ENCODE data around the gene TSFM. TPM values are rescaled to one million over a fixed set of nuclear protein-coding genes. Genes with fewer than 3 reads are reported as not detected.
A peak's percentile ranks its signal among the peaks of the same experiment; 100 is the strongest.

Gene TSFM
- total RNA-seq, 4 donors from 2014 or later: 1.4 to 23.2 (median 18.9) TPM

DNA sequence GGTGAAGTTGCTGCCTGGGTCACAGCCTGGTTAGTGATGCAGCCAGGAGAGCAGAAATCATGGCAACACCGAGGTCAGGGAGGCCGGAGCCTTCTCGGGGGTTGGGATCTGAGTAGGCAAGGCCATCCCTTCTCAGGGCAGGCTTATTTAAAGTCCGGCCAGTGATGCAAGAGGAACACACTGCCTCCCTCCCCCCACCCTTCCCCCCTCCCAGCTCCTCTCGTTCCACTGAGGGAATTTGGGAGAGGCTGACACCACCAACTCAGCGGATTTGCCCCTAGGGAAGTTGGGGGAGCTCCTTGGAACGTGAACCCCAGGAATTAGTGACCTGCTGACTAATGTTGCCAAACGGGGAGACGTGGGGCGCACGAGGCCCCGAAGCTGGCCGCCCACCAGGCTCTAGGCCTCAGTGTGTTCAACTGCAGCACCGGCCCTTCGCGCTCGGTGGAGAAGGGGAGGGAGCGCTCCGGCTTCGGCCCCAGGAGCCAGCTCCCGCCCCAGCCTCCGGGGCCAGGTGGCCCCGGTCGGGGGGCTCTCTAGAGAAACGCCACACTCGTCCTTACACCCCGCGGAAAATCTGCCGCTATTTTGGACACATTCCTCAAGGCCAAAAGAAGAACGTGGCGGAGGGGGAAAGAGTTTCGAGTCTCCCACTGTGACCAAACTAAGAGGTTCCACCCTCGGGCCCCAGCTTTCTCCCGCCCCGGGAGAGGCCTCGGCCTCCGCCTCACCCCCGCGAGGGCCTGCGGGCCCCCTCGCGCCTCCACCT lies 62.3 kb downstream of the TSFM start:
- Histone ChIP-seq H3K4me1 (peaks cover 35 to 51% (median 48%) of the 10 kb centered on the region in 4 donors), H3K9me3 (no peaks in the 10 kb centered on the region), H3K27ac (peak overlapping the region; percentile 98 to 99 (median 98)), H3K27me3 (no peaks in the 10 kb centered on the region), H3K4me3 (peak overlapping the region; percentile 66 to 98 (median 84)), H3K36me3 (no peaks in the 10 kb centered on the region)
- DNase-seq: peak; percentile 65
- 1% methylated on average over 42 of the region's 42 CpGs; no CpG with 5 or more reads in 1 of the 2 donors for WGBS, 2 donors (ENCODE audit: low coverage in 1 of 2)
- intact Hi-C loops (cut with DNase I; ENCODE audit: low total_unique reads): loop anchor here (5.0 kb wide), 1 partner anchor 52 kb away; no protein-coding TSS in a partner anchor
- TF ChIP-seq POLR2AphosphoS5 (IDR thresholded peaks at IDR 0.05) (peak; percentile 62 to 71 (median 68)), EP300 (IDR thresholded peaks at IDR 0.05; ENCODE audit: low read depth) (no peak), CTCF (IDR thresholded peaks at IDR 0.05) (no peak), POLR2A (IDR thresholded peaks at IDR 0.05) (peak; percentile 45)
- in situ Hi-C loops (cut with MboI; ENCODE audit: low pct_ligation_motif_present in 1 of 4, low pct_unique_long_range_greater_than_20kb in 1 of 4, low sequenced_read_pairs in 3 of 4): loop anchor here in 2 of 4 donors (5.0 to 10.0 kb wide), 2 partner anchors 47 to 50 kb away; no protein-coding TSS in a partner anchor

- Histone ChIP-seq H3K27ac (peak overlapping the region; percentile 98 to 99 (median 98)), H3K4me3 (peak overlapping the region; percentile 66 to 98 (median 84)), H3K4me1 (peaks cover 27 to 44% (median 40%) of the 10 kb centered on the region in 4 donors), H3K36me3 (no peaks in the 10 kb centered on the region), H3K27me3 (no peaks in the 10 kb centered on the region), H3K9me3 (no peaks in the 10 kb centered on the region)
- intact Hi-C loops (cut with DNase I; ENCODE audit: low total_unique reads) (no loop called here), in situ Hi-C loops (cut with MboI; ENCODE audit: low pct_ligation_motif_present in 1 of 4, low pct_unique_long_range_greater_than_20kb in 1 of 4, low sequenced_read_pairs in 3 of 4) (loop anchor here in 2 of 4 donors (5.0 to 10.0 kb wide), 2 partner anchors 47 to 49 kb away; no protein-coding TSS in a partner anchor)
- TF ChIP-seq POLR2AphosphoS5 (IDR thresholded peaks at IDR 0.05) (peak; percentile 15 to 45 (median 16)), POLR2A (IDR thresholded peaks at IDR 0.05) (peak; percentile 58), CTCF (IDR thresholded peaks at IDR 0.05) (no peak)
- 0% methylated on average over 34 of the region's 81 CpGs; no CpG with 5 or more reads in 1 of the 2 donors for WGBS, 2 donors (ENCODE audit: low coverage in 1 of 2)
- peak; percentile 77 for DNase-seq
Observed at GRCh38 chr12:57845478-57846284, 63.1 kb downstream of the TSFM start.

DNA sequence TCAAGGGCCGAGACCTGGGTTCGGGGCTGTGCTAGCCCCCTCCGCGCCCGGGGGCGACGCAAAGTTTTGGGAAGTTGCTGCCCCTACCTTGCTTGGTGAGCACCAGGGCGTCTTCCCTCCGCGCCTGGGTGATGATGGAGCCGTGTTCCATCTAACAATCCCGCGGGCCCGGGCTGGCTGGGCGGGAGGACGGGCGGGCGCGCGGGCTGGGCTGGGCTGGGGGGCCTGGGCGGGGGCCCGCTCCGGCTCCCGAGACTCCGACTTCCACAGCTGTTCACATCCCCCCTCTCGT lies 63.6 kb downstream of the TSFM start:
- Histone ChIP-seq H3K27ac (peak overlapping the region; percentile 98 to 99 (median 98)), H3K9me3 (no peaks in the 10 kb centered on the region), H3K36me3 (no peaks in the 10 kb centered on the region), H3K4me3 (peak overlapping the region; percentile 66 to 98 (median 84)), H3K4me1 (peaks cover 22 to 42% (median 35%) of the 10 kb centered on the region in 4 donors), H3K27me3 (no peaks in the 10 kb centered on the region)
- TF ChIP-seq POLR2A (IDR thresholded peaks at IDR 0.05) (no peak), EP300 (IDR thresholded peaks at IDR 0.05; ENCODE audit: low read depth) (no peak), CTCF (IDR thresholded peaks at IDR 0.05) (no peak), POLR2AphosphoS5 (IDR thresholded peaks at IDR 0.05) (no peak)
- in situ Hi-C loops (cut with MboI; ENCODE audit: low pct_ligation_motif_present in 1 of 4, low pct_unique_long_range_greater_than_20kb in 1 of 4, low sequenced_read_pairs in 3 of 4) (loop anchor here in 2 of 4 donors (5.0 to 10.0 kb wide), 2 partner anchors 46 to 49 kb away; no protein-coding TSS in a partner anchor), intact Hi-C loops (cut with DNase I; ENCODE audit: low total_unique reads) (no loop called here)
- 0% methylated on average over 6 of the region's 26 CpGs; no CpG with 5 or more reads in 1 of the 2 donors for WGBS, 2 donors (ENCODE audit: low coverage in 1 of 2)
- no peak for DNase-seq
